Glomerular visceral epithelial cell (primary cell): ENCODE results near the gene IRF2.
"Not testable (repeated sequence)": the region's sequence is repeated elsewhere in the genome, so short reads cannot be mapped to it uniquely, and the experiment has no call there.

Experiments
- DNase-seq: peaks from one replicate; pipeline ENCODE4 v3.0.0-alpha.2; 2016; ENCODE audit errors: extremely low spot score

IRF2 gene

GRCh38 chr4:184346682-184347081 is 127.7 kb downstream of the IRF2 start:
- no peak for DNase-seq

DNA sequence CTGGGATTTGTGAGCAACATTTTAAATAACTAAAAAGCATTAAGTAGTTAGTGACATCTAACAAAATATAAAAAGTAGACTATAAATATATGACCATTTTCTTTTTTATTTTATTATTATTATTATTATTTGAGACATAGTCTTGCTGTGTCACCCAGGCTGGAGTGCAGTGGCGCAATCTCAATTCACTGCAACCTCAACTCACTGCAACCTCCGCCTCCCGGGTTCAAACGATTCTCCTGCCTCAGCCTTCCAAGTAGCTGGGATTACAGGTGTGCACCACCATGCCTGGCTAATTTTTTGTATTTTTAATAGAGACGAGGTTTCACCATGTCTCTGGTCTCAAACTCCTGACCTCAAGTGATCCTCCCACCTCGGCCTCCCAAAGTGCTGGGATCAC is 128.1 kb downstream of the IRF2 start:
- not testable (repeated sequence) for DNase-seq

DNA sequence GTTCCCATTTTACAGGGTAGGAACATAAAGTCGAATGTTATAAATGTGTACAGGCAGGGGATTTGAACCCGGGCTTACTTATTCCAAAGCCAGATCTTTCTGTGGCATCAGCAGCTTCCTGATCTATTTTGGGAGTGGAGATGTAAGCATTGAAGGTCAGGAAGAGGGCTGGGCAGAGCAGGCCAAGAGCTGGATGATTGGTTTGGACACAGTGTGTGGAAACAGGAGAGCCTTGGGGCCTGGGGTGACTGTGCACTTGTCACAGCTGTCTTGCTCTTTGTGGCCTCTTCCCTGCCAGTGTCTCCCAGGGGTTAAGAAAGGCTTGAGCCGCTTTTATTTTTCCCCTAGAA is 128.8 kb downstream of the IRF2 start:
- DNase-seq = no peak

DNA sequence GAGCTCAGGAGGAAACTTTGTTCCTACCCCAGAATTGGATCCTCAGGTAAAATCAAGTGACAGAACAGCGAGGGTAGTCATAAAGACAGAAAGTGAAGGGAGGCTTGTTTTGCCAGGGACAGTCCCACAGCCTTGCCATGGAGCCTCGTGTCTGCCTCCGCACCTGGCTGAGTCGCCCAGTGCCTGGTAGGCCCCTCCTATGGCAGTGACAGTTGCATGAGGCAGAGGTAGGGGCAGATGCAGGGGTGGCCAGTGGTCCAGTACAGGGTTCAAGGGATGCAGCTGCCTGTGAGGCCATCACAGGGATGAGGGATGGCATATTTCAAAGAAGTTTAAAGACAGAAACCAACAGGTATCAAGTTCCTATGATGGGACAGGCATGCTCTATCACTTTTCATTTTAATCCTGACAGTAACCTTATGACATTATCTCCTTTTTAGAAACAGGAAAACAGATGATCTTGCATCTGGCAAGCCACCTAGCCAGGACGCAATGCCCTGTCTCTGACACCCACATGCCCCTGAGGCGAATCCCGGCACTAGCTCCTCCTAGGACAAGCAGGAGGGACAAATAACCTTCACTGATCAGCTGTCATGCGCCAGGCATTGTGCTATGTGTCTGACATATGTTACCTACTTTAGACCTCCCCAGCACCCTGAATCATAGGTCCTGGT is 129.3 kb downstream of the IRF2 start:
- no peak for DNase-seq

- DNase-seq = no peak
Observed at GRCh38 chr4:184344435-184344834, 129.9 kb downstream of the IRF2 start.

DNA sequence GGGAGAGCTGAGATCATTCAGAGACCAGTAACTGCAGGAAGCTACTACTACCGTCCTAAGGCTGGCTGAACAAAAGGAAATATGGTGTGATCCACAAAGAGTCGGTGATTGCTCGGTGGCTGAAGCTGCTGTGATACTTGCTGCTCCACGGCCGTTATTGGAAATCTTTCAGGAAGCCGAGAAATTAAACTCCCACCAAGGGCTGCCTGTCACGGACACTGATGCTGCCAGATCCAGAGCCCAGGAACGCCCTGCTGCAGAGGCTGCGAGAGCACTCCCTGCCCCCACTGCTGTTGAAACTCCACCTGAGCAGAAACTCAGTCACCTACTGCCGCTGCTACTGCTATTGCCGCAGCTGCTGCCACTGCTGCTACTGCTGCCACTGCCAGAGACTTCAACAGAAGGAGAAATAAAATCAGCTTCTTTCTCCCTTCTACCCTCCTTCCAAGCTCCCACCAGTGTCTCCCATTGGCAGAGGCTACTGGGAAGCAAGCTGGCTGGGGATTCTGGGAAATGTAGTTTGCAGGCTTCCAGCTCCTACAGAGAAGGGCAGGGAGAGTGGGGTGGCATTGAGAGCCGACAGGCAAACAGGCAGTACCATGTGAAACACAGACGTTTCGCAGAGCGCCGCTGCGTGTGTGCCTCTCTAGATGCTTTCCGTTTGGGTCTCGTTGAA is 130.7 kb downstream of the IRF2 start:
- DNase-seq = peak; percentile 68

DNA sequence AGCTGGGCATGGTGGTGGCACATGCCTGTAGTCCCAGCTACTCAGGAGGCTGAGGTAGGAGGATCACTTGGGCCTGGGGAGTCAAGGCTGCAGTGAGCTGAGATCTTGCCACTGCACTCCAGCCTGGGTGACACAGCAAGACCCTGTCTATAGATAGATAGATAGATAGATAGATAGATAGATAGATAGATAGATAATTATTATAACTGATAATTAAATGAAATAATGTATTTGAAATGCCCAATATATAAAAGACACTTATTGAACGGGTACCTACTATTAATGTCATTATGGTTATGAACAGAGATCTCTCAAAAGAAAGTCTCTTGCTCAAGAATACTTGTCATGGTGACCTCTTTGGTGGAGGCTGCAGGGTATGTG is 131.5 kb downstream of the IRF2 start:
- not testable (repeated sequence) for DNase-seq

DNA sequence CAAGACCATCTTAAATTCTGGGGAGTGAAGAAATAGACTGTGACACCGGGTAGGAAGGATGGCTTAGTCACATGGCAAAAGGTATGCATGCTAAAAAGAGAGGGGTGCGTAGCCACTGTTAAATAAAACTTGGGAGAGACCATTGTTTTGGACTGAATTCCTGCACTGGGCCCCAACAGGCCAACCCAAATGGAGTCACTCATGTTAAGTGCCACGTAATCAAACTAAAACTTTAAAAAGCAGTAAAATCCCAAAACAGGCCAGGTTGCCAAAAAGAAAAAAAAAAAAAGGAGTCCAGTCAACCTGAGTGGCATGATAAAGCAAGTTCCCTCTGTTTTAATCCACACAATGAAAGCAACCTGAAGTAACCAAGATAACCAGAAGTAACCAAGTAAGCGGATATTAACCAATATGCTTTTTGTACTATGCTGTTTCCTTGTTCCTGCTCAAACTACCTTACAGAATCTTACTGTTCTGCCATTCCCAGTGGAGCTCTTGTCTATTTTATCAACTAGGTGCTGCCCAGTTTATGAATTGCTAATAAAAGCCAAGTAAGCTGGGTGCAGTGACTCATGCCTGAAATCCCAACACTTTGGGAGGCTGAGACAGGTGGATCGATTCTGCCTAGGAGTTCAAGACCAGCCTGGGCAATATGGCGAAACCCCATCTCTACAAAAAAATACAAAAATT is 132.0 kb downstream of the IRF2 start:
- no peak for DNase-seq

- not testable (repeated sequence) for DNase-seq
Observed at GRCh38 chr4:184339398-184340193, 134.8 kb downstream of the IRF2 start.

DNA sequence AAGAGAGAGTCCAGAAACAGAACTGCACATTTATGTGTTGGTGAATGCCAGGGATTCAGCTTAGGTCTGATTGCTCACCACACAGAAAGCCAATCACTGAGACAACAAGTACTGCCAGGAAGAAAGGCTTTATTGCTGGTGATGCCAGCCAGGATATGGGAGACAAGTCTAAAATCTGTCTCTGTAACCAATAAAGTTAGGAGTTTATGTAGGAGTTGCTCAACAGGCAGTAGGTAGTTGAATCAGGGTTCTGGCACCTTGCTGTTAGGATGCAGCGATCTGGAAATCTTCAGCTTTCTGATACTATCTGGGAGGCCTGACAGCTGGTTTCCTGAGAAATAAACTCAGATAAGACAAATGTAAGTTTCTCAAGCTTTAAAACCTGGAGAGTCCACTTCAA is 136.4 kb downstream of the IRF2 start:
- no peak for DNase-seq
